ENCODE measurements around the gene SH2D4B. TPM values are rescaled to one million over a fixed set of nuclear protein-coding genes. Genes with fewer than 3 reads are reported as not detected.

The SH2D4B gene
- total and polyA plus RNA-seq, 2 donors (not counting 3 experiments of a cell fraction or from before 2014, with no cell fraction given) = not detected

DNA sequence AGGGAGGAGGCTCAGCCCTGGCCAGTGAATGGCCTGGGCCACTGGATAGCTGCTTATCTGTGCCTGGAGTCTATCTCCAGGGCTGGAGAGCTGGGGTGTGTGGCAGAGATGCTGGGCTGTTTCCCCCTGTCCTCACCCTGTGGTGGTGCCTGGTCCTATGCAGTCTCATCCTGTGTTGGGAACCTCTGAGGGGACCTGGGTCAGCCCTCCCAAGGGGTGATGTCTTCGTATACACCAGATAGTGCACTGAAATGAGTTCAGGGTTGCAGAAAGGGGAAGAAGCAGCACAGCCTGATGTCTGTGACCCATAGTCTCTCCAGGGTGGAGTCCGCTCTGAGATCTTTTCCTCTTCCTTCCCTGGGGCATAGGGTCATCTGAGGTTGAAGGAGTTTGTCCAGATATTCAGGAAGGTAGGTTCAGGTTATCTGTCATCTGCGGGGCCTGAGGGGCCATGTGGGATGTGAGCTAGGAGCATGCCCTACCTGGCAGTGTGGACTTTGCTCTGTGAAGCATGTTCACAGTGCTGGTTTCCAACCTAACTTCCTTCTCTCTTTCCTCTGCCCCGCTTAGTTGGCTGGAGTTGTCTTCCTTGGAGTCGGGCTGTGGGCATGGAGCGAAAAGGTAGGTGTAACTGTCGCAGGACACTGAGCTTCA lies 33.4 kb upstream of the SH2D4B start:
- H3K4me1 ChIP-seq (ENCODE audit: control insufficient read depth, extremely low read depth, insufficient read depth, low read length) = peaks cover 94% of the 10 kb centered on the region
- DNase-seq (ENCODE audit: low read depth, low spot score) (no peak), FAIRE-seq (no peak)
- H3K36me3 ChIP-seq (ENCODE audit: control insufficient read depth in 2 of 2, extremely low read depth in 1 of 2, insufficient read depth in 2 of 2, low read length in 2 of 2) = peaks cover 5 to 10% of the 10 kb centered on the region in 2 experiments
- H3K4me3 ChIP-seq (replicated peaks in 1 of 3; ENCODE audit: insufficient read depth in 1 of 3, low read depth in 1 of 3, low read length in 3 of 3) = no peak overlapping the region
- peak overlapping the region; percentile 96 for H3K27ac ChIP-seq (ENCODE audit: insufficient read depth, low read depth, low read length)
- ChIA-PET POLR2A (interaction anchor here (0.8 to 1.4 kb wide), 2 partner anchors 18 to 120 kb away, joined by 3 to 7 read pairs; no protein-coding TSS in a partner anchor), CTCF (interaction anchor here (1.0 to 21.9 kb wide), 11 partner anchors 9 to 122 kb away, joined by 3 to 1118 read pairs (median 9); partner anchors contain the start of genes PRXL2A and TSPAN14)
- dilution Hi-C loops (cut with MboI; ENCODE audit: extremely low pct_ligation_motif_present, low sequenced_read_pairs) (no loop called here), intact Hi-C loops (cut with micrococcal nuclease) (no loop called here)
- peak; percentile 51 for TF ChIP-seq GATA2 (IDR thresholded peaks at IDR 0.05; ENCODE audit: insufficient read depth, insufficient read length, low read depth, low read length)
- no peak for TF ChIP-seq POLR2A (IDR thresholded peaks at IDR 0.05; ENCODE audit: low read depth, low read length)
- H2AFZ ChIP-seq (ENCODE audit: low read depth, low read length) = no peak overlapping the region
- peaks cover 78% of the 10 kb centered on the region for H3K79me2 ChIP-seq (ENCODE audit: control insufficient read depth, insufficient read depth, low read length)
- H3K4me2 ChIP-seq (ENCODE audit: insufficient read depth, low read length) = no peak overlapping the region
- no TSS peak for BruUV-seq (replicated peaks)
- H3K9me1 ChIP-seq (replicated peaks; ENCODE audit: control insufficient read depth, extremely low read depth, insufficient read depth, low read length) = no peaks in the 10 kb centered on the region
- H3K9ac ChIP-seq (replicated peaks; ENCODE audit: extremely low read depth, insufficient read depth, low read length) = peak overlapping the region; percentile 82
- no peaks in the 10 kb centered on the region for H4K20me1 ChIP-seq (replicated peaks; ENCODE audit: control insufficient read depth, extremely low read depth, insufficient read depth, low read length)
- no peaks in the 10 kb centered on the region for H3K9me3 ChIP-seq (replicated peaks; ENCODE audit: control insufficient read depth, insufficient read depth, low read length)
- H3K27me3 ChIP-seq (ENCODE audit: control insufficient read depth in 2 of 2, insufficient read depth in 2 of 2, low read length in 2 of 2) = no peaks in the 10 kb centered on the region

GRCh38 chr10:80504897-80505465 lies 32.7 kb upstream of the SH2D4B start:
- CTCF ChIA-PET = interaction anchor here (0.8 to 21.9 kb wide), 21 partner anchors 8 to 127 kb away, joined by 3 to 1118 read pairs (median 8); partner anchors contain the start of genes PRXL2A and TSPAN14
- H3K27me3 ChIP-seq (ENCODE audit: control insufficient read depth in 2 of 2, insufficient read depth in 2 of 2, low read length in 2 of 2) = no peaks in the 10 kb centered on the region
- no peak overlapping the region for H3K4me2 ChIP-seq (ENCODE audit: insufficient read depth, low read length)
- dilution Hi-C loops (cut with MboI; ENCODE audit: extremely low pct_ligation_motif_present, low sequenced_read_pairs) (no loop called here), intact Hi-C loops (cut with micrococcal nuclease) (loop anchor here (1.0 kb wide), 4 partner anchors 8 to 122 kb away; no protein-coding TSS in a partner anchor)
- TF ChIP-seq MYC (IDR thresholded peaks at IDR 0.05; ENCODE audit: low read depth, low read length) = no peak
- TF ChIP-seq FOS (IDR thresholded peaks at IDR 0.05; ENCODE audit: borderline replicate concordance, insufficient read depth, low read length) = no peak
- no peak for TF ChIP-seq EZH2 (IDR thresholded peaks at IDR 0.05; ENCODE audit: borderline replicate concordance, low read depth, low read length, severe bottlenecking)
- TF ChIP-seq POLR2A (IDR thresholded peaks at IDR 0.05; ENCODE audit: low read depth, low read length) = no peak
- no peak for TF ChIP-seq POLR2AphosphoS5 (IDR thresholded peaks at IDR 0.05; ENCODE audit: insufficient read depth, low read depth, low read length)
- TF ChIP-seq CTCF (IDR thresholded peaks at IDR 0.05; ENCODE audit: extremely low read depth in 1 of 2, insufficient read depth in 1 of 2, low read depth in 1 of 2, low read length in 2 of 2) = no peak
- TF ChIP-seq, protein P1, sequence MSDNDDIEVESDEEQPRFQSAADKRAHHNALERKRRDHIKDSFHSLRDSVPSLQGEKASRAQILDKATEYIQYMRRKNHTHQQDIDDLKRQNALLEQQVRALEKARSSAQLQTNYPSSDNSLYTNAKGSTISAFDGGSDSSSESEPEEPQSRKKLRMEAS (IDR thresholded peaks at IDR 0.05; ENCODE audit: insufficient read depth, insufficient read length) = no peak
- FAIRE-seq = peak; percentile 31
- H3K79me2 ChIP-seq (ENCODE audit: control insufficient read depth, insufficient read depth, low read length) = peaks cover 71% of the 10 kb centered on the region
- POLR2A ChIA-PET = interaction anchor here (0.8 to 1.4 kb wide), 3 partner anchors 18 to 121 kb away, joined by 3 to 7 read pairs (median 3); no protein-coding TSS in a partner anchor
- H3K36me3 ChIP-seq (ENCODE audit: control insufficient read depth in 2 of 2, extremely low read depth in 1 of 2, insufficient read depth in 2 of 2, low read length in 2 of 2) = peaks cover 5 to 10% of the 10 kb centered on the region in 2 experiments
- no peaks in the 10 kb centered on the region for H3K9me3 ChIP-seq (replicated peaks; ENCODE audit: control insufficient read depth, insufficient read depth, low read length)
- BruUV-seq (replicated peaks) = no TSS peak
- H3K9me1 ChIP-seq (replicated peaks; ENCODE audit: control insufficient read depth, extremely low read depth, insufficient read depth, low read length) = no peaks in the 10 kb centered on the region
- H3K4me3 ChIP-seq (replicated peaks in 1 of 3; ENCODE audit: insufficient read depth in 1 of 3, low read depth in 1 of 3, low read length in 3 of 3) = no peak overlapping the region
- no peaks in the 10 kb centered on the region for H4K20me1 ChIP-seq (replicated peaks; ENCODE audit: control insufficient read depth, extremely low read depth, insufficient read depth, low read length)
- peaks cover 92% of the 10 kb centered on the region for H3K4me1 ChIP-seq (ENCODE audit: control insufficient read depth, extremely low read depth, insufficient read depth, low read length)
- H3K9ac ChIP-seq (replicated peaks; ENCODE audit: extremely low read depth, insufficient read depth, low read length) = peak overlapping the region; percentile 82
- H2AFZ ChIP-seq (ENCODE audit: low read depth, low read length) = no peak overlapping the region
- peak overlapping the region; percentile 96 for H3K27ac ChIP-seq (ENCODE audit: insufficient read depth, low read depth, low read length)
- DNase-seq (ENCODE audit: low read depth, low spot score) = no peak

All from endothelial cell of umbilical vein (primary cell).